ENCODE measurements around the gene SLC30A1.
A peak's percentile ranks its signal among the peaks of the same experiment; 100 is the strongest.

The SLC30A1 gene

DNA sequence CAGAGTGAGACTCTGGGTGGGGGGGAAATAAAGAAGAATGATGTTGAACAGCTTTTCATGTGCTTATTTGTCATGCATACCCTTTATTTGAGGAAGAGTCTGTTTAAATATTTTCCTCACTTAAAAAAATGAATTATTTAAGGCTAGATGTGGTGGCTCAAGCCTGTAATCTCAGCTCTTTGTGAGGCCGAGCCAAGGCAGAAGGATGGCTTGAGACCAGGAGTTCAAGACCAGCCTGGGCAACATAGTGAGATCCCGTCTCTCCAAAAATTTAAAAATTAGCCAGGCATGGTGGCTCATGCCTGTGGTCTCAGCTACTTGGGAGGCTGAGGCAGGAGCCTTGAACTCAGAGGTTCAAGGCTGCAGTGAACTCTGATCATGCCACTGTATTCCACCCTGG is 25.4 kb downstream of the SLC30A1 start:
- no CpG with 5 or more reads among the region's 2 CpGs for WGBS (ENCODE audit: extremely low coverage, insufficient coverage, insufficient read length)
- Histone ChIP-seq H2BK12ac (ENCODE audit: low read length) (no peak overlapping the region), H2AFZ (ENCODE audit: insufficient read depth, low read length, poor library complexity) (no peak overlapping the region), H3K4me2 (ENCODE audit: low read length) (no peak overlapping the region), H3K27me3 (ENCODE audit: insufficient read depth, low read length) (no peaks in the 10 kb centered on the region), H4K91ac (ENCODE audit: low read depth, low read length) (no peak overlapping the region), H3K14ac (ENCODE audit: low read length) (no peak overlapping the region), H4K8ac (ENCODE audit: low read depth, low read length) (no peak overlapping the region), H2BK5ac (ENCODE audit: low read depth, low read length, poor library complexity) (no peak overlapping the region), H3K9me3 (ENCODE audit: insufficient read depth, low read depth, low read length) (no peaks in the 10 kb centered on the region), H3K4me3 (ENCODE audit: low read depth, low read length) (no peak overlapping the region), H2BK120ac (ENCODE audit: insufficient read depth, low read length, poor library complexity) (peak overlapping the region; percentile 24), H3K9ac (ENCODE audit: low read length) (no peak overlapping the region), H3K79me1 (ENCODE audit: low read length) (peaks cover 5% of the 10 kb centered on the region), H3K79me2 (ENCODE audit: control insufficient read depth, insufficient read depth, low read length, poor library complexity) (peaks cover 1% of the 10 kb centered on the region), H3K4me1 (ENCODE audit: control insufficient read depth in 1 of 2, insufficient read depth in 2 of 2, low read length in 2 of 2) (peaks cover 6 to 9% of the 10 kb centered on the region in 2 experiments), H3K18ac (ENCODE audit: low read length) (no peak overlapping the region), H2AK5ac (ENCODE audit: low read length) (no peak overlapping the region), H3K36me3 (ENCODE audit: control insufficient read depth in 1 of 2, insufficient read depth in 2 of 2, low read length in 2 of 2) (no peaks in the 10 kb centered on the region), H3K27ac (ENCODE audit: low read depth, low read length) (no peak overlapping the region), H4K12ac (ENCODE audit: low read depth, low read length) (no peak overlapping the region), H3K4ac (ENCODE audit: low read depth, low read length) (no peak overlapping the region), H3K23ac (ENCODE audit: low read length) (no peak overlapping the region)
- no peak for DNase-seq

DNA sequence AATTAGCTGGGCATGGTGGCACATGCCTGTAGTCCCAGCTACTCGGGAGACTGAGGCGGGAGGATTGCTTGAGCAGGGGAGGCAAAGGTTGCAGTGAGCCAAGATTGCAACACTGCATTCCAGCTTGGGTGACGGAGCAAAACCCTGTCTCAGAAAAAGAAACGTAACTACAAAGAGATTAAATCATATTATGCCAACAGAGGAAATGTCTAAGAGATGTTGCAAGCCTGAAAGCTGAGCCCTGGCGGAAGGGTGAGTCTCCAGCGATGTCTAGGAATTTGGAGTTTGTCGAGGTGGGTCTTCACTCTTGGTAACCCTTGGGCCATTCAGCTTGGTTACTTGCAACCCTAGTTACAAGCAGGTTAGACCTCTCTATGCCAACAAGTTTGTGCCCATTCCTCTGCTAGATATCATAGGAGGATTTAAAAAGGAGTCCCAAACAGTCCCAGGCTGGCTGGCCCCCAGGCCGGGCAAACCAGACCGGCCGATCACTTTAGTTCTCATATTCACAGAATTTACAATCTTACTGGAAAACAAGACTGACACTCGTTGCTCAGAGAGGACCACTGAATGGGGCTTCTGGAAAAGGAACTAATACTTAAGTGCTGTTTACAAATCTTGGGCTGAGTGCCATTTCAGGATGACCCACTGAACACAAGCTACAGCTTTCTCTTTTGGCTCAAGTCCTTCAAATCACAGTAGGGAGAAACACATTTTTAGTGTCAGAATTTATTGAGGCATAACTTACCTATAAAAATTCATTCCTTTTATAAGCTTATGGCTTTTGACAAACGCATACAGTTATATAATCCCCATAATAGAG is 27.1 kb downstream of the SLC30A1 start:
- Histone ChIP-seq H2BK12ac (ENCODE audit: low read length) (no peak overlapping the region), H3K4me3 (ENCODE audit: low read depth, low read length) (no peak overlapping the region), H2AK5ac (ENCODE audit: low read length) (no peak overlapping the region), H3K79me2 (ENCODE audit: control insufficient read depth, insufficient read depth, low read length, poor library complexity) (peaks cover 1% of the 10 kb centered on the region), H3K9me3 (ENCODE audit: insufficient read depth, low read depth, low read length) (no peaks in the 10 kb centered on the region), H3K4me2 (ENCODE audit: low read length) (no peak overlapping the region), H3K9ac (ENCODE audit: low read length) (no peak overlapping the region), H2AFZ (ENCODE audit: insufficient read depth, low read length, poor library complexity) (no peak overlapping the region), H3K14ac (ENCODE audit: low read length) (no peak overlapping the region), H2BK120ac (ENCODE audit: insufficient read depth, low read length, poor library complexity) (peak overlapping the region; percentile 15), H3K18ac (ENCODE audit: low read length) (no peak overlapping the region), H4K91ac (ENCODE audit: low read depth, low read length) (no peak overlapping the region), H3K79me1 (ENCODE audit: low read length) (peaks cover 5% of the 10 kb centered on the region), H3K36me3 (ENCODE audit: control insufficient read depth in 1 of 2, insufficient read depth in 2 of 2, low read length in 2 of 2) (no peaks in the 10 kb centered on the region), H2BK5ac (ENCODE audit: low read depth, low read length, poor library complexity) (peak overlapping the region; percentile 17), H3K4me1 (ENCODE audit: control insufficient read depth in 1 of 2, insufficient read depth in 2 of 2, low read length in 2 of 2) (peaks cover 6 to 12% of the 10 kb centered on the region in 2 experiments), H4K8ac (ENCODE audit: low read depth, low read length) (no peak overlapping the region), H3K27ac (ENCODE audit: low read depth, low read length) (no peak overlapping the region), H3K27me3 (ENCODE audit: insufficient read depth, low read length) (no peaks in the 10 kb centered on the region), H3K23ac (ENCODE audit: low read length) (no peak overlapping the region), H4K12ac (ENCODE audit: low read depth, low read length) (no peak overlapping the region), H3K4ac (ENCODE audit: low read depth, low read length) (no peak overlapping the region)
- WGBS (ENCODE audit: extremely low coverage, insufficient coverage, insufficient read length): no CpG with 5 or more reads among the region's 12 CpGs
- peak; percentile 78 to 85 for DNase-seq

DNA sequence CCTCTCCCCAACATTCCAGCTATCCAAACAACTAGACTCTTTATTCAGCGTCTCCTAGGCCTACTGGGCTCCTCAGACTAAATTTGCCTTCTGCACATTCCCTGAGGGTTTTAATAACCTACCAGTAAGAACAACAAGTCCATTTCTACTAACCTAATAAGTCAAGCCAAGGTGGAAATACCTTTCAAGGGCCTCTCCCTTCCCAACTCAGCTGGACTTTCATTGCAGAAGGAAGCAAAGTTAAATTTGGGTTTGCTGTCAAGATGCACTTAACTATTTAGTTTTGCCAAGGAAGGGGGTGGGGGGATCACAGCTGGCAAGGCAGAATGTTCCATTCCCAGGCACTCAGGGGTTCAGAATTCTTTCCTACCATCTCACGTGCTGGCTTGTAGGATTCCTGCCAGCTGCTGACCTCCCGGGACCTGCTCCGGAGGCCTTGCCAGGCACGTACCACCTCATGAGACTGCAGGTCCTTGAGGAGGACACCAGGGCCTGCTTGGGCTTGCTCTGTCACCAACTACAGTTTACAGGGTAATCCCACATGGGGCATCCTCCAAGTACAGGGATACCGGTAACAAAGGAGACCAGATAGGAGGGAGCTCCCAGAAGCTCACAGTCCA is 29.8 kb downstream of the SLC30A1 start:
- WGBS (ENCODE audit: extremely low coverage, insufficient coverage, insufficient read length): no CpG with 5 or more reads among the region's 6 CpGs
- Histone ChIP-seq H3K79me1 (ENCODE audit: low read length) (peaks cover 5% of the 10 kb centered on the region), H3K27me3 (ENCODE audit: insufficient read depth, low read length) (no peaks in the 10 kb centered on the region), H2BK12ac (ENCODE audit: low read length) (peak overlapping the region; percentile 58), H3K14ac (ENCODE audit: low read length) (peak overlapping the region; percentile 79), H2AFZ (ENCODE audit: insufficient read depth, low read length, poor library complexity) (no peak overlapping the region), H3K4me2 (ENCODE audit: low read length) (no peak overlapping the region), H3K9ac (ENCODE audit: low read length) (no peak overlapping the region), H3K4me3 (ENCODE audit: low read depth, low read length) (no peak overlapping the region), H2BK5ac (ENCODE audit: low read depth, low read length, poor library complexity) (peak overlapping the region; percentile 29), H3K9me3 (ENCODE audit: insufficient read depth, low read depth, low read length) (no peaks in the 10 kb centered on the region), H3K79me2 (ENCODE audit: control insufficient read depth, insufficient read depth, low read length, poor library complexity) (peaks cover 1% of the 10 kb centered on the region), H3K4ac (ENCODE audit: low read depth, low read length) (peak overlapping the region; percentile 35), H4K8ac (ENCODE audit: low read depth, low read length) (peak overlapping the region; percentile 69), H4K12ac (ENCODE audit: low read depth, low read length) (peak overlapping the region; percentile 59), H2AK5ac (ENCODE audit: low read length) (peak overlapping the region; percentile 66), H3K18ac (ENCODE audit: low read length) (no peak overlapping the region), H3K27ac (ENCODE audit: low read depth, low read length) (peak overlapping the region; percentile 10), H2BK120ac (ENCODE audit: insufficient read depth, low read length, poor library complexity) (peak overlapping the region; percentile 90), H4K91ac (ENCODE audit: low read depth, low read length) (peak overlapping the region; percentile 69), H3K4me1 (ENCODE audit: control insufficient read depth in 1 of 2, insufficient read depth in 2 of 2, low read length in 2 of 2) (peaks cover 6 to 12% of the 10 kb centered on the region in 2 experiments), H3K36me3 (ENCODE audit: control insufficient read depth in 1 of 2, insufficient read depth in 2 of 2, low read length in 2 of 2) (no peaks in the 10 kb centered on the region), H3K23ac (ENCODE audit: low read length) (no peak overlapping the region)
- no peak for DNase-seq

DNA sequence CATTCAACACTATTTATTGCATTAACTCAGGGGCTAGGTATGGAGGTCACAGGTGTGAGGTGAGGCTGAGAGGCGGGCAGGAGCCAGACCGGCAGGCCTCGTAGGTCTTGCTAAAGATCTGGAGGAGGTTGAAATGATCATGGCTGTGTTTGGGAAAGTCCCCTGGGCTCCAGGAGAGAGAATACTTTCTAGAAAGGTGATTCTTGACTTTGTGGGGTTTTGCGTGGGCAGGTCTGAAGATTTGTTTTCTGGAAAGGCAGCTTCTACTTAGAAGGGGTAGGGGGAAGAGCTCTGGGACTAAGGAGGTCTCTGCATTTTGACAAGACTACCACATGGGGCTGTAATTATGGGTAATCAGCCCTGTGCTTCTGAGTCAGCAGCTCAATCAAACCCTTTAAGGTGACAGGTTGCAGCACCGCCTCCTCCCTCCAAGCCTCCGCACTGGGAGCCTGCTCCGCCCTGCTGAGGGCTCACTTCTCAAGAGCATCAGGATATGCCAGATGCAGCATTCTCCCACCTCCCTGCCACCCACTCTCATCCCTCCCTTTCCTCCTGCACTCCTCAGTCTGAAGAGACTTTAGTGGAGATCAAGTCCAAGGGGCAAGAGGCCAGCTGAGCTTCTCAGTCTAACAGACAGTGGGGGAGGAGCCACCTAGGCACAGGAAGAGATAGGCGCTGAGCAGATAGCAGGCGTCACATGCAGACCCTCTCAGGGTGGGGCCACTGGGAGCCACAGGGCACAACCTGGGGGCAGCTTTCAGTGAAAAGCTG is 30.5 kb downstream of the SLC30A1 start:
- H3K18ac ChIP-seq (ENCODE audit: low read length): no peak overlapping the region
- peak; percentile 43 to 58 for DNase-seq
- no peaks in the 10 kb centered on the region for H3K9me3 ChIP-seq (ENCODE audit: insufficient read depth, low read depth, low read length)
- H4K91ac ChIP-seq (ENCODE audit: low read depth, low read length): no peak overlapping the region
- H3K4me1 ChIP-seq (ENCODE audit: control insufficient read depth in 1 of 2, insufficient read depth in 2 of 2, low read length in 2 of 2): peaks cover 6 to 12% of the 10 kb centered on the region in 2 experiments
- H3K36me3 ChIP-seq (ENCODE audit: control insufficient read depth in 1 of 2, insufficient read depth in 2 of 2, low read length in 2 of 2): no peaks in the 10 kb centered on the region
- H2AFZ ChIP-seq (ENCODE audit: insufficient read depth, low read length, poor library complexity): no peak overlapping the region
- no peaks in the 10 kb centered on the region for H3K27me3 ChIP-seq (ENCODE audit: insufficient read depth, low read length)
- peak overlapping the region; percentile 22 for H3K14ac ChIP-seq (ENCODE audit: low read length)
- no peak overlapping the region for H3K23ac ChIP-seq (ENCODE audit: low read length)
- no peak overlapping the region for H3K4me3 ChIP-seq (ENCODE audit: low read depth, low read length)
- no CpG with 5 or more reads among the region's 9 CpGs for WGBS (ENCODE audit: extremely low coverage, insufficient coverage, insufficient read length)
- H3K9ac ChIP-seq (ENCODE audit: low read length): no peak overlapping the region
- H2AK5ac ChIP-seq (ENCODE audit: low read length): no peak overlapping the region
- no peak overlapping the region for H4K12ac ChIP-seq (ENCODE audit: low read depth, low read length)
- H3K79me1 ChIP-seq (ENCODE audit: low read length): peaks cover 5% of the 10 kb centered on the region
- H3K4me2 ChIP-seq (ENCODE audit: low read length): no peak overlapping the region
- H2BK5ac ChIP-seq (ENCODE audit: low read depth, low read length, poor library complexity): no peak overlapping the region
- H4K8ac ChIP-seq (ENCODE audit: low read depth, low read length): peak overlapping the region; percentile 4
- no peak overlapping the region for H3K27ac ChIP-seq (ENCODE audit: low read depth, low read length)
- H3K79me2 ChIP-seq (ENCODE audit: control insufficient read depth, insufficient read depth, low read length, poor library complexity): peaks cover 1% of the 10 kb centered on the region
- no peak overlapping the region for H2BK120ac ChIP-seq (ENCODE audit: insufficient read depth, low read length, poor library complexity)
- no peak overlapping the region for H2BK12ac ChIP-seq (ENCODE audit: low read length)
- no peak overlapping the region for H3K4ac ChIP-seq (ENCODE audit: low read depth, low read length)
